IMR-90 (cell line): ENCODE results near the gene IQSEC1. TPM values are rescaled to one million over a fixed set of nuclear protein-coding genes. Genes with fewer than 3 reads are reported as not detected.

Experiments used
- ATAC-seq: fragments of 200-7000 bp; cut with Tn5 transposase; 2 replicates; pipeline ENCODE4 v1.9.1; 2020; ENCODE audit warnings: low read depth, mild to moderate bottlenecking, moderate library complexity
- BruUV-seq: library from RNA; stranded (reverse); fragments of 400-500 nt; replicated peaks from 2 replicates; lab custom pipeline; 2021; lab: Mats Ljungman, UMichigan
- CTCF ChIA-PET: fragments of 300-600 bp; formaldehyde crosslinking; extraction: SDS; loops from one replicate; lab custom pipeline; 2021; ENCODE audit warnings: antibody characterized with exemption; lab: Yijun Ruan, JAX
- POLR2A ChIA-PET: fragments of 300-600 bp; sonication (Branson Sonifier 250); formaldehyde crosslinking; loops from one replicate; lab custom pipeline; 2022; ENCODE audit warnings: antibody characterized with exemption; ENCODE audit not compliant: unreplicated experiment; lab: Charles Lee
- DNase-seq: peaks from one replicate; pipeline ENCODE4 v3.0.0; 2013
- H2AFZ ChIP-seq: replicated peaks from 2 replicates; pipeline ENCODE3; 2013; ENCODE audit warnings: low read length, mild to moderate bottlenecking; ENCODE audit not compliant: poor library complexity
- H2AK5ac ChIP-seq: 2 replicates; pipeline ENCODE4 v1.6.1; 2013; ENCODE audit warnings: low read depth, low read length, inconsistent platforms
- H2AK9ac ChIP-seq: replicated peaks from 2 replicates; pipeline ENCODE3; 2013; ENCODE audit warnings: mild to moderate bottlenecking, low read depth, low read length, moderate library complexity; ENCODE audit not compliant: poor library complexity
- H2BK120ac ChIP-seq: 2 replicates; pipeline ENCODE4 v1.6.1; 2013; ENCODE audit warnings: low read depth, low read length, inconsistent platforms
- H2BK15ac ChIP-seq: 3 replicates; pipeline ENCODE4 v1.6.1; 2013; ENCODE audit warnings: low read depth, low read length, inconsistent platforms
- H2BK20ac ChIP-seq: 2 replicates; pipeline ENCODE4 v1.6.1; 2013; ENCODE audit warnings: low read depth, mild to moderate bottlenecking, inconsistent platforms, low read length, moderate library complexity
- H2BK5ac ChIP-seq: 2 replicates; pipeline ENCODE4 v1.6.1; 2013; ENCODE audit warnings: mild to moderate bottlenecking, low read depth, low read length, inconsistent platforms; ENCODE audit not compliant: poor library complexity, severe bottlenecking
- H3K14ac ChIP-seq: replicated peaks from 2 replicates; pipeline ENCODE4 v1.6.1; 2013; ENCODE audit warnings: low read depth, low read length, inconsistent platforms
- H3K18ac ChIP-seq: 2 replicates; pipeline ENCODE4 v1.6.1; 2013; ENCODE audit warnings: low read depth, low read length, control low read depth
- H3K23ac ChIP-seq: 2 replicates; pipeline ENCODE4 v1.6.1; 2013; ENCODE audit warnings: low read depth, low read length, inconsistent platforms
- H3K27ac ChIP-seq: 2 replicates; pipeline ENCODE4 v1.5.1; 2013; ENCODE audit warnings: mild to moderate bottlenecking, control low read depth, low read length; ENCODE audit not compliant: insufficient read depth
- H3K27me3 ChIP-seq: 2 replicates; pipeline ENCODE4 v1.6.1; 2013; ENCODE audit warnings: low read length; ENCODE audit not compliant: control insufficient read depth, insufficient read depth
- H3K36me3 ChIP-seq: 2 replicates; pipeline ENCODE4 v1.6.1; 2013; ENCODE audit warnings: low read length, mixed read lengths; ENCODE audit not compliant: control insufficient read depth, insufficient read depth
- H3K4ac ChIP-seq: 2 replicates; pipeline ENCODE4 v1.6.1; 2013; ENCODE audit warnings: low read depth, low read length, inconsistent platforms
- H3K4me1 ChIP-seq: 2 replicates; pipeline ENCODE4 v1.6.1; 2013; ENCODE audit warnings: low read length, mixed read lengths; ENCODE audit not compliant: control insufficient read depth, insufficient read depth
- H3K4me2 ChIP-seq: 2 replicates; pipeline ENCODE4 v1.6.1; 2013; ENCODE audit warnings: low read depth, mild to moderate bottlenecking, control low read depth, low read length, moderate library complexity
- H3K4me3 ChIP-seq: 2 replicates; pipeline ENCODE4 v1.5.1; 2013; ENCODE audit warnings: low read depth, mild to moderate bottlenecking, control low read depth, low read length, moderate library complexity; ENCODE audit not compliant: insufficient read depth
- H3K56ac ChIP-seq: 2 replicates; pipeline ENCODE4 v1.6.1; 2013; ENCODE audit warnings: low read length, inconsistent platforms; ENCODE audit not compliant: insufficient read depth; ENCODE audit errors: extremely low read depth
- H3K79me1 ChIP-seq, 2 experiments: 2 replicates each; pipeline ENCODE4 v1.6.1; 2013; ENCODE audit warnings: low read length in 2 of 2, inconsistent platforms in 1 of 2, low read depth in 1 of 2
- H3K9ac ChIP-seq: 2 replicates; pipeline ENCODE4 v1.6.1; 2013; ENCODE audit warnings: low read depth, low read length, control low read depth
- H3K9me1 ChIP-seq: 2 replicates; pipeline ENCODE4 v1.6.1; 2013; ENCODE audit warnings: low read length, inconsistent platforms; ENCODE audit not compliant: insufficient read depth
- H3K9me3 ChIP-seq: 2 replicates; pipeline ENCODE4 v1.6.1; 2013; ENCODE audit warnings: low read length; ENCODE audit not compliant: control insufficient read depth, insufficient read depth
- H4K20me1 ChIP-seq: 2 replicates; pipeline ENCODE4 v1.6.1; 2013; ENCODE audit warnings: low read length, inconsistent platforms; ENCODE audit not compliant: insufficient read depth
- H4K5ac ChIP-seq: 2 replicates; pipeline ENCODE4 v1.6.1; 2013; ENCODE audit warnings: mild to moderate bottlenecking, low read depth, low read length, control low read depth
- H4K8ac ChIP-seq, 2 experiments: 2 replicates each; pipeline ENCODE4 v1.6.1; 2013; ENCODE audit warnings: low read depth in 2 of 2, low read length in 2 of 2, control low read depth in 1 of 2, inconsistent platforms in 1 of 2
- H4K91ac ChIP-seq: 2 replicates; pipeline ENCODE4 v1.6.1; 2013; ENCODE audit warnings: low read depth, low read length, inconsistent platforms; ENCODE audit not compliant: insufficient read depth
- BHLHE40 ChIP-seq: fragments of 150-350 bp; IDR thresholded peaks from 2 replicates; pipeline ENCODE4 v1.6.1; 2016; ENCODE audit warnings: mild to moderate bottlenecking, low read depth, low read length
- CEBPB ChIP-seq: IDR thresholded peaks from 2 replicates; pipeline ENCODE4 v1.6.1; 2012; ENCODE audit warnings: low read depth, low read length, improper control_type of control experiment
- CHD1 ChIP-seq: IDR thresholded peaks from 2 replicates; pipeline ENCODE4 v1.6.1; 2012; ENCODE audit warnings: low read depth, low read length, improper control_type of control experiment
- CTCF ChIP-seq: conservative IDR thresholded peaks from 2 replicates; pipeline ENCODE4 v1.5.1; 2012; ENCODE audit warnings: mild to moderate bottlenecking, low read depth, low read length, improper control_type of control experiment
- ELK1 ChIP-seq: fragments of 150-350 bp; IDR thresholded peaks from 2 replicates; pipeline ENCODE4 v1.6.1; 2016; ENCODE audit warnings: low read depth, mild to moderate bottlenecking, low read length, moderate library complexity, borderline replicate concordance
- FOS ChIP-seq: fragments of 150-350 bp; IDR thresholded peaks from 2 replicates; pipeline ENCODE4 v1.6.1; 2016; ENCODE audit warnings: low read depth, low read length
- MAFK ChIP-seq: IDR thresholded peaks from 2 replicates; pipeline ENCODE4 v1.6.1; 2012; ENCODE audit warnings: low read depth, low read length, improper control_type of control experiment
- MAZ ChIP-seq: IDR thresholded peaks from 2 replicates; pipeline ENCODE4 v1.6.1; 2012; ENCODE audit warnings: low read depth, mild to moderate bottlenecking, low read length, improper control_type of control experiment, moderate library complexity, borderline replicate concordance
- MXI1 ChIP-seq: IDR thresholded peaks from 2 replicates; pipeline ENCODE4 v1.6.1; 2012; ENCODE audit warnings: low read depth, mild to moderate bottlenecking, low read length, moderate library complexity, borderline replicate concordance
- NFE2L2 ChIP-seq: fragments of 150-350 bp; IDR thresholded peaks from 2 replicates; pipeline ENCODE4 v1.6.1; 2016; ENCODE audit warnings: low read depth, mild to moderate bottlenecking, low read length
- POLR2A ChIP-seq: IDR thresholded peaks from 2 replicates; pipeline ENCODE4 v1.6.1; 2012; ENCODE audit warnings: mild to moderate bottlenecking, low read depth, low read length
- RAD21 ChIP-seq: IDR thresholded peaks from 2 replicates; pipeline ENCODE4 v1.6.1; 2012; ENCODE audit warnings: low read length, improper control_type of control experiment
- RCOR1 ChIP-seq: IDR thresholded peaks from 2 replicates; pipeline ENCODE4 v1.6.1; 2012; ENCODE audit warnings: mild to moderate bottlenecking, low read length, improper control_type of control experiment; ENCODE audit not compliant: insufficient replicate concordance
- RFX5 ChIP-seq: IDR thresholded peaks from 2 replicates; pipeline ENCODE4 v1.8.0; 2012; ENCODE audit warnings: low read depth, mild to moderate bottlenecking, low read length, moderate library complexity
- SMC3 ChIP-seq: fragments of 150-350 bp; IDR thresholded peaks from 2 replicates; pipeline ENCODE4 v1.6.1; 2016; ENCODE audit warnings: low read depth, mild to moderate bottlenecking, antibody characterized with exemption, low read length, moderate library complexity
- WGBS, 2 experiments: methylation state at CpG; one replicate each; pipeline versions ENCODE4 v1.1.5 to v1.1.7; 2013; ENCODE audit warnings: missing lambda C conversion rate in 2 of 2; ENCODE audit not compliant: insufficient read length in 1 of 2; ENCODE audit errors: extremely low coverage in 2 of 2; 5-methylcytosine and 5-hydroxymethylcytosine counted together
- dilution Hi-C: fragments of 300-500 bp; cut with HindIII; formaldehyde crosslinking; loops from one replicate; pipeline ENCODE4 v1.14.3; 2018; ENCODE audit warnings: low sequenced_read_pairs; ENCODE audit not compliant: unreplicated experiment
- in situ Hi-C: fragments of 300-500 bp; cut with MboI; formaldehyde crosslinking; loops from 3 replicates; pipeline ENCODE4 v1.14.3; 2019; ENCODE audit warnings: low sequenced_read_pairs, inconsistent platforms, mixed read lengths
- intact Hi-C: fragments of 100-400 bp; cut with micrococcal nuclease; formaldehyde crosslinking; loops from 2 replicates; pipeline ENCODE4 v1.10.0; 2022
- polyA plus RNA-seq, 3 experiments: library from polyadenylated mRNA; depleted of rRNA; stranded (reverse); fragments of >200 nt; gene quantifications; 2 replicates each; pipeline ENCODE4 v1.2.3, GENCODE V29; 2012; ENCODE audit warnings: low replicate concordance in 1 of 3
- total RNA-seq: library from RNA; depleted of rRNA; stranded (reverse); fragments of >200 nt; gene quantifications from 2 replicates; pipeline ENCODE4 v1.2.3, GENCODE V29; 2012
- TF ChIP-seq, protein P1 (sequence below): fragments of 150-350 bp; IDR thresholded peaks from 2 replicates; pipeline ENCODE4 v1.6.1; 2017; ENCODE audit warnings: mild to moderate bottlenecking, antibody characterized with exemption, low read length, low read depth

The IQSEC1 gene
- total and polyA plus RNA-seq, 2 of the 4 experiments (the other 2 are of a cell fraction) = 5.9 to 11.9 TPM

GRCh38 chr3:12929801-12930200 lies 143.4 kb downstream of the IQSEC1 start:
- dilution Hi-C loops = no loop called here
- Histone ChIP-seq H2BK15ac (no peak overlapping the region), H2BK20ac (no peak overlapping the region), H3K79me1 (peaks cover 13 to 34% of the 10 kb centered on the region in 2 experiments), H4K20me1 (peaks cover 42% of the 10 kb centered on the region), H4K5ac (no peak overlapping the region), H3K27me3 (no peaks in the 10 kb centered on the region), H3K4me1 (peaks cover 2% of the 10 kb centered on the region; the same call in 1 of the 2 replicates), H3K9me1 (peaks cover 5% of the 10 kb centered on the region; the same call in 1 of the 2 replicates), H2BK120ac (no peak overlapping the region), H3K18ac (no peak overlapping the region), H3K4me2 (no peak overlapping the region), H3K56ac (no peak overlapping the region), H3K9me3 (no peaks in the 10 kb centered on the region), H2AK5ac (no peak overlapping the region), H4K91ac (no peak overlapping the region), H2BK5ac (no peak overlapping the region), H3K4me3 (no peak overlapping the region), H2AFZ (no peak overlapping the region), H4K8ac (no peak overlapping the region), H3K23ac (no peak overlapping the region), H3K9ac (no peak overlapping the region), H3K27ac (no peak overlapping the region), H3K14ac (no peak overlapping the region), H3K4ac (no peak overlapping the region), H2AK9ac (no peak overlapping the region), H3K36me3 (peaks cover 28% of the 10 kb centered on the region)
- ChIA-PET POLR2A (no interaction called here), CTCF (no interaction called here)
- no peak for DNase-seq
- TF ChIP-seq BHLHE40 (no peak), CHD1 (no peak), MAFK (no peak), MAZ (no peak), POLR2A (no peak), SMC3 (no peak), ELK1 (no peak), NFE2L2 (no peak), RCOR1 (no peak), RFX5 (no peak), MXI1 (no peak), CTCF (no peak), CEBPB (no peak), RAD21 (no peak), FOS (no peak)
- TF ChIP-seq, protein P1, sequence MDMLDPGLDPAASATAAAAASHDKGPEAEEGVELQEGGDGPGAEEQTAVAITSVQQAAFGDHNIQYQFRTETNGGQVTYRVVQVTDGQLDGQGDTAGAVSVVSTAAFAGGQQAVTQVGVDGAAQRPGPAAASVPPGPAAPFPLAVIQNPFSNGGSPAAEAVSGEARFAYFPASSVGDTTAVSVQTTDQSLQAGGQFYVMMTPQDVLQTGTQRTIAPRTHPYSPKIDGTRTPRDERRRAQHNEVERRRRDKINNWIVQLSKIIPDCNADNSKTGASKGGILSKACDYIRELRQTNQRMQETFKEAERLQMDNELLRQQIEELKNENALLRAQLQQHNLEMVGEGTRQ = no peak
- intact Hi-C loops = no loop called here
- 92% methylated on average over 5 of the region's 6 CpGs; no CpG with 5 or more reads in 1 of the 2 experiments for WGBS, 2 experiments
- BruUV-seq = no TSS peak
- in situ Hi-C loops = no loop called here
- no peak for ATAC-seq
